Stomach (tissue), 9 donors: ENCODE results near the gene TMEM208. TPM values are rescaled to one million over a fixed set of nuclear protein-coding genes. Genes with fewer than 3 reads are reported as not detected.

Experiments
- DNase-seq, 2 donors: peaks; one replicate each; pipeline versions ENCODE4 v3.0.0 to v3.0.0-alpha.2; 2013 to 2019
- H3K27ac ChIP-seq, 5 donors: fragments of 200-600 bp in 4 of 5; sonication (generic) in 4 of 5; one replicate each; pipeline ENCODE4 v1.5.1; 2013 to 2019; ENCODE audit warnings: mild to moderate bottlenecking in 1 of 5, moderate library complexity in 1 of 5
- H3K27me3 ChIP-seq, 3 donors: fragments of 200-600 bp; sonication (generic); one replicate each; pipeline ENCODE4 v1.5.1; 2017 to 2019; ENCODE audit warnings: mixed run types in 1 of 3
- H3K36me3 ChIP-seq, 4 donors: fragments of 200-600 bp; sonication (generic); 1 replicate in 3 of 4; 2 replicates in 1 of 4; pipeline ENCODE4 v1.5.1; 2016 to 2019
- H3K4me1 ChIP-seq, 4 donors: fragments of 200-600 bp; sonication (generic); one replicate each; pipeline ENCODE4 v1.5.1; 2016 to 2019
- H3K4me3 ChIP-seq, 4 donors: fragments of 200-600 bp; sonication (generic) in 3 of 4; one replicate each; pipeline ENCODE4 v1.5.1; 2016 to 2019; ENCODE audit warnings: mild to moderate bottlenecking in 1 of 4
- H3K9me3 ChIP-seq, 4 donors: fragments of 200-600 bp; sonication (generic); one replicate each; pipeline ENCODE4 v1.5.1; 2016 to 2019
- CTCF ChIP-seq, 7 experiments: fragments of 450-650 bp in 4 of 7; fragments of 200-600 bp in 3 of 7; sonication (generic) in 3 of 7; IDR thresholded peaks; one replicate each; pipeline ENCODE4 v1.5.1; 2016 to 2019; ENCODE audit warnings: antibody characterized with exemption in 7 of 7, control low read depth in 2 of 7, mild to moderate bottlenecking in 1 of 7
- EP300 ChIP-seq: sonication (generic); formaldehyde crosslinking; IDR thresholded peaks from one replicate; pipeline ENCODE4 v1.6.1; 2017; ENCODE audit warnings: antibody characterized with exemption
- POLR2A ChIP-seq, 4 donors: fragments of 450-650 bp; IDR thresholded peaks; one replicate each; pipeline ENCODE4 v1.6.1; 2016; ENCODE audit warnings: antibody characterized with exemption in 4 of 4, control low read depth in 2 of 4, mild to moderate bottlenecking in 1 of 4, moderate library complexity in 1 of 4
- POLR2AphosphoS5 ChIP-seq, 3 donors: sonication (generic); formaldehyde crosslinking; IDR thresholded peaks; one replicate each; pipeline ENCODE4 v1.6.1; 2016; ENCODE audit warnings: antibody characterized with exemption in 3 of 3
- WGBS, 5 donors: extraction: QIAGEN DNeasy Blood & Tissue Kit in 3 of 5; methylation state at CpG; one replicate each; pipeline versions ENCODE4 v1.1.5 to v1.1.7; 2013 to 2018; 5-methylcytosine and 5-hydroxymethylcytosine counted together
- intact Hi-C: fragments of 100-400 bp; cut with DNase I; formaldehyde crosslinking; loops from one replicate; pipeline ENCODE4 v1.15.1; 2023; ENCODE audit warnings: low total_unique reads
- polyA plus RNA-seq, 3 donors: library from polyadenylated mRNA; stranded (reverse); fragments of 200-250 nt; gene quantifications; one replicate each; pipeline ENCODE4 v1.2.3, GENCODE V29; 2013
- total RNA-seq, 5 donors: library from RNA; depleted of rRNA; stranded (reverse); fragments of >200 nt; gene quantifications; one replicate each; pipeline versions ENCODE4 v1.1.0 to v1.2.3, GENCODE V29; 2014 to 2016
- donor health status: healthy with polysubstance abuse.
- donor health status: Bipolar disorder and iron deficiency.
- donor health status: healthy.

The TMEM208 gene
- total and polyA plus RNA-seq, 8 donors = 8.7 to 141 (median 51.0) TPM

GRCh38 chr16:67206838-67207248, 20.1 kb upstream of the TMEM208 start:
- peaks cover 0 to 4% (median 0%) of the 10 kb centered on the region in 4 donors for H3K4me1 ChIP-seq
- H3K9me3 ChIP-seq = no peaks in the 10 kb centered on the region
- H3K27me3 ChIP-seq = no peaks in the 10 kb centered on the region
- no peak for TF ChIP-seq CTCF (IDR thresholded peaks at IDR 0.05)
- no peak for TF ChIP-seq POLR2AphosphoS5 (IDR thresholded peaks at IDR 0.05)
- TF ChIP-seq EP300 = no peak
- no peak for TF ChIP-seq POLR2A (IDR thresholded peaks at IDR 0.05)
- H3K36me3 ChIP-seq = peaks cover 23 to 47% (median 30%) of the 10 kb centered on the region in 4 donors
- no peak overlapping the region for H3K4me3 ChIP-seq
- intact Hi-C loops = no loop called here
- WGBS, 5 donors = 85 to 94% (median 88%) methylated on average over 3 of the region's 3 CpGs
- DNase-seq = no peak
- H3K27ac ChIP-seq = no peak overlapping the region

GRCh38 chr16:67207249-67208091, 19.5 kb upstream of the TMEM208 start:
- intact Hi-C loops = no loop called here
- H3K9me3 ChIP-seq = no peaks in the 10 kb centered on the region
- H3K4me3 ChIP-seq = no peak overlapping the region
- TF ChIP-seq CTCF (IDR thresholded peaks at IDR 0.05) (no peak), EP300 (no peak), POLR2A (IDR thresholded peaks at IDR 0.05) (no peak), POLR2AphosphoS5 (IDR thresholded peaks at IDR 0.05) (no peak)
- H3K27me3 ChIP-seq = no peaks in the 10 kb centered on the region
- no peak for DNase-seq
- H3K4me1 ChIP-seq = peaks cover 0 to 4% (median 0%) of the 10 kb centered on the region in 4 donors
- peaks cover 16 to 41% (median 24%) of the 10 kb centered on the region in 4 donors for H3K36me3 ChIP-seq
- 49 to 73% (median 61%) methylated on average over 11 to 21 of the region's 21 CpGs for WGBS, 5 donors
- H3K27ac ChIP-seq = no peak overlapping the region

GRCh38 chr16:67208154-67208896, 18.6 kb upstream of the TMEM208 start:
- no peaks in the 10 kb centered on the region for H3K9me3 ChIP-seq
- H3K4me1 ChIP-seq = peaks cover 3 to 9% (median 4%) of the 10 kb centered on the region in 4 donors
- WGBS, 5 donors = 81 to 91% (median 84%) methylated on average over 6 to 11 of the region's 11 CpGs
- H3K27me3 ChIP-seq = no peaks in the 10 kb centered on the region
- intact Hi-C loops = no loop called here
- TF ChIP-seq EP300 (no peak), POLR2AphosphoS5 (IDR thresholded peaks at IDR 0.05) (no peak), POLR2A (IDR thresholded peaks at IDR 0.05) (no peak)
- H3K36me3 ChIP-seq = peaks cover 9 to 32% (median 15%) of the 10 kb centered on the region in 4 donors
- H3K4me3 ChIP-seq = no peak overlapping the region
- DNase-seq = no peak
- H3K27ac ChIP-seq = no peak overlapping the region

GRCh38 chr16:67209565-67209964, 17.4 kb upstream of the TMEM208 start:
- Histone ChIP-seq H3K9me3 (no peaks in the 10 kb centered on the region), H3K4me3 (no peak overlapping the region), H3K4me1 (peaks cover 15 to 22% (median 16%) of the 10 kb centered on the region in 4 donors), H3K36me3 (peaks cover 0 to 20% (median 3%) of the 10 kb centered on the region in 4 donors), H3K27me3 (no peaks in the 10 kb centered on the region), H3K27ac (no peak overlapping the region)
- no peak for DNase-seq
- 82 to 88% (median 84%) methylated on average over 7 to 8 of the region's 8 CpGs for WGBS, 5 donors
- intact Hi-C loops = no loop called here
- no peak for TF ChIP-seq CTCF (IDR thresholded peaks at IDR 0.05)
- TF ChIP-seq POLR2A (IDR thresholded peaks at IDR 0.05) = no peak
- TF ChIP-seq POLR2AphosphoS5 (IDR thresholded peaks at IDR 0.05) = no peak
- TF ChIP-seq EP300 = no peak
